Mononuclear cell (primary cell): ENCODE measurements around the gene SZT2. TPM values are rescaled to one million over a fixed set of nuclear protein-coding genes. Genes with fewer than 3 reads are reported as not detected.

Experiments
- H3K27me3 ChIP-seq: 2 replicates; pipeline ENCODE4 v1.6.0; 2011; ENCODE audit warnings: low read length, control low read depth; ENCODE audit not compliant: insufficient read depth
- H3K4me1 ChIP-seq: 2 replicates; pipeline ENCODE4 v1.5.1; 2011; ENCODE audit warnings: mild to moderate bottlenecking, low read length, control low read depth; ENCODE audit not compliant: insufficient read depth
- H3K4me3 ChIP-seq: 2 replicates; pipeline ENCODE4 v1.5.1; 2011; ENCODE audit warnings: mild to moderate bottlenecking, low read length, moderate library complexity
- H3K9me3 ChIP-seq: 2 replicates; pipeline ENCODE4 v1.5.1; 2011; ENCODE audit warnings: low read depth, mild to moderate bottlenecking, control low read depth, low read length
- total RNA-seq: library from RNA; depleted of rRNA; stranded (reverse); fragments of >200 nt; gene quantifications from one replicate; pipeline ENCODE4 v1.2.3, GENCODE V29; 2012

Gene SZT2
- total RNA-seq, 1 donor = 26.9 TPM

DNA sequence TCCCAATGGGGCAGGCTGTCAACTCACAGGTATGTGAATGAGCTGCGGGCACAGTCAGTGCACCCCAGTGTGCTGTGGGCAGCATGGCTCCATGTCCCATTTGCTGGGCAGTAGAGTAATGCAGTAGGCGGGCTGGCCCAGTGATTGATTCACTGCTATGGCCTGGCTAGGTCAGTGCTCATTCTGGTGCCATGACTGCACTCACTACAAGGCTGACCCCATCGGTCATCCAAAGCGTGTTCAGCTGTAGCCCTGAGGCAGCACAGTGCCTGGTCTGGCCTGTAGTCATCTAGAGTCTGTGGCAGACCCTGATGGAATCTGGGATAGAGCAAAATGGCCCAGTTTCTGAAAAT lies 56.7 kb downstream of the SZT2 start:
- no peak overlapping the region for H3K4me3 ChIP-seq
- H3K4me1 ChIP-seq = no peaks in the 10 kb centered on the region
- no peaks in the 10 kb centered on the region for H3K27me3 ChIP-seq
- H3K9me3 ChIP-seq = no peaks in the 10 kb centered on the region

DNA sequence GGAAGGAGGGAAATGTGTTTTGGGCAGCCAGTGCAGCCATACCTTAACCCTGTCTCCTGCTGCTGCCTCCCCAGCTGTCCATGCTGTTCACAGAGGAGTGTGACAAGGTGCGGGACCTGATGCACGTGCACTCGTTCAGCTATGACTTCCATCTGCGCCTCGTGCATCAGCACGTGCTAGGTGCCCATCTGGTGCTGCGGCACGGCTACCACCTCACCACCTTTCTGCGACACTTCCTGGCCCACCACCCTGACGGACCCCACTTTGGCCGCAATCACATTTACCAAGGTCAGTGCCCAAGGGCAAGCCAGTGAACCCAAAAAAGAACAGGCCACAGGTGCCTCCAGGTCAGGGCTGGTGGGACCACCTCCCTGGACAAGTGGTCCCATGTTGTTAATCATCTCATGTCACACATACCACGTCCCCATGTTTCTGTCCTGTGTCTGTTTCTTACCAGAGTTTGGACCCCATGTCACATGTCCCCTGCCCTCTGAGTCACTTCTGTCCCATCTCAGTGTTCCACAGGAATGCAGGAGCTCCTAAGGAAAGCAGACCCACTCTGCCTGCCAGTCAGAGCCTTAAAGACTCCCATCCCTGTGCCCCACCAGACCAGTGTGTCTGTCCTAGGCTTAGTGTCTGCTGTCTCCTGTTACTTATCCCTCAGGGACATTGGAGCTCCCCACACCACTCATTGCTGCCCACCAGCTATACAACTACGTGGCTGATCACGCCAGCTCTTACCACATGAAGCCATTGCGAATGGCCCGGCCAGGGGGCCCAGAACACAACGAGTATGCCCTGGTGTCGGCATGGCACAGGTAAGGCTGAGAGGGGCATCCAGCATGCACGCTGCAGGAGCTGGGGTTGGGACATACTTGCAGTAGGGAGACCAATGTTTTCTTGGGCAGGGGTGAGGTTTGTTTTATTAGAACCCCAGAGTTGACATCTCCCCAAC lies 57.5 kb downstream of the SZT2 start:
- H3K27me3 ChIP-seq = no peaks in the 10 kb centered on the region

DNA sequence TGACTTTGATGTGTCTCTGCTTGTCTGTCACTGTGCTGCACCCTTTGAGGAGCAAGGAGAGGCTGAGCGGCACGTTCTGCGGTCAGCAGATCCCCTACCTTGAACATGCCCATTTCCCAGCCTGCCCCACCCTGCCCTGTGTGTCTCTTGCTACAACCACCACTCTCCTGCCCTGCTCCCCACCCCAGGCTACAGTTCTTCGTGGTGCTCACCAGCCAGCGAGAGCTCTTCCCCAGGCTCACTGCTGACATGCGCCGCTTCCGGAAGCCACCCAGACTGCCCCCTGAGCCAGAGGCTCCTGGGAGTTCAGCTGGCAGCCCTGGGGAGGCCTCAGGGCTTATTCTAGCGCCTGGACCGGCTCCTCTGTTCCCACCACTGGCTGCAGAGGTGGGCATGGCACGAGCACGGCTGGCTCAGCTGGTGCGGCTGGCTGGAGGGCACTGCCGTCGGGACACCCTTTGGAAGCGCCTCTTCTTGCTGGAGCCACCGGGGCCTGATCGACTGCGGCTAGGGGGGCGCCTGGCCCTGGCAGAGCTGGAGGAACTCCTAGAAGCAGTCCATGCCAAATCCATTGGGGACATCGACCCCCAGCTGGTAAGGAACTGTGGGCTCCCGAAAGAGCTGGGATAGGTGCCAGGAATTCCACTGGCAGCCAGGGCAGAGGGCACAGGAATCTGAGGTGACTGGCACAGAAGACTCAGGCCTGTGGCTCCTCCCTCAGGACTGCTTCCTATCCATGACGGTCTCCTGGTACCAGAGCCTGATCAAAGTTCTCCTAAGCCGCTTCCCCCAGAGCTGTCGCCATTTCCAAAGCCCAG lies 58.4 kb downstream of the SZT2 start:
- Histone ChIP-seq H3K4me3 (no peak overlapping the region), H3K9me3 (no peaks in the 10 kb centered on the region), H3K27me3 (no peaks in the 10 kb centered on the region), H3K4me1 (peaks cover 4% of the 10 kb centered on the region)

More for the DNA sequence above, 57.5 kb downstream of the SZT2 start:
- Histone ChIP-seq H3K9me3 (no peaks in the 10 kb centered on the region), H3K4me3 (no peak overlapping the region), H3K4me1 (no peaks in the 10 kb centered on the region)

DNA sequence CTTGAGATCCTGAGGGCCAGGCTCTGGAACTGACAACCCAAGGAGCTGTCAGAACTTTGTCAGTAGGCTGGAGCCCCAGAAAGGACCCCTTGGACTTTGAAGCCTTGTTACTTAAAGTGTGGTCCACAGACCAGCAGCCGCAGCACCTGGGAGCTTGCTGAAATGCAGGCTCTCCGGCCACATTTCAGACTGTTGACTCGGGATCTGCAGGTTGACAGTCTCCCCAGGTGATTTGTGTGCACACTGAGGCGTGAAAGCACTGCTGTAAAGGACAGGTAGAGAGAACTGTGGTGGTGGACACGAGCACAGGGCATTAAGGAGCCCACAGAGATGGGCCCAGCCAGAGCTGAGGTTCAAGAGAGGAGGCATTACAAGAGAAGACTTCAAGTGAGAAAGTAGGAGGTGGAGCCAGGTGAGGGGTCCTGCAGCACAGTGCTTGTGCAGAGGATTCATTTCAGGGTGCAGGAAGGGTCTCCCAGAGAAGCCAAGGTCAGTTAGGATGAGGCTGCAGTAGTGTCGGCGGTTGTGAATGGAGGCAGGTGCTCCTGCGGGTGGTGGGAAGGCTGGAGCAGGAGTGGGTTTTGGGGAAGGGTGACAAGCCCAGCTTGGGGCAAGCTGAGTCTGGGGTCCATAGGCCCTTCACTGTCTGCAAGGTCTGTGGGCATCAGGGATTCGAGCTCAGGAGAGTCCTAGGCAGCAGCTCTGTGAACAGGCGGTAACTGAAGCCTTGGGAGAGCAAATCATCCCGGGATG lies 59.4 kb downstream of the SZT2 start:
- peaks cover 9% of the 10 kb centered on the region for H3K4me1 ChIP-seq
- H3K27me3 ChIP-seq = no peaks in the 10 kb centered on the region
- no peak overlapping the region for H3K4me3 ChIP-seq
- no peaks in the 10 kb centered on the region for H3K9me3 ChIP-seq

DNA sequence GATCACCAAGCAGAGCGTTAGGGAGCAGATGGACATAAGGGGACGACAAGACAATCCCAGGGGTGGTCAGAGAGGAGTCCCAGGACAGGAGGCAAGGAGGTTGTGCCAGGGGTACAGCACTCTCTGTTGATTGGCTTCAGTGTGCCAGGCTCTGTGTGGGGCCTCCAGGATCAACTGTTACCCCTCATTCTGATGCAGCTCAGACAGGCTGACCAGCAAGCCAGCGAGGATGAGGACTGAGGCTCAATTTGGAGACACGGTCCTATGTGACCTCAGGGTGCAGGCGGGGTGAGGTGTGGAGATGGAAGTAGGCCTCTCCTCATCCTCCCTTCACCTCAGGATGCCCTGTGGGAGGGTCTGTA lies 60.0 kb downstream of the SZT2 start:
- H3K9me3 ChIP-seq = no peaks in the 10 kb centered on the region
- H3K27me3 ChIP-seq = no peaks in the 10 kb centered on the region
- no peak overlapping the region for H3K4me3 ChIP-seq
- peaks cover 14% of the 10 kb centered on the region for H3K4me1 ChIP-seq

DNA sequence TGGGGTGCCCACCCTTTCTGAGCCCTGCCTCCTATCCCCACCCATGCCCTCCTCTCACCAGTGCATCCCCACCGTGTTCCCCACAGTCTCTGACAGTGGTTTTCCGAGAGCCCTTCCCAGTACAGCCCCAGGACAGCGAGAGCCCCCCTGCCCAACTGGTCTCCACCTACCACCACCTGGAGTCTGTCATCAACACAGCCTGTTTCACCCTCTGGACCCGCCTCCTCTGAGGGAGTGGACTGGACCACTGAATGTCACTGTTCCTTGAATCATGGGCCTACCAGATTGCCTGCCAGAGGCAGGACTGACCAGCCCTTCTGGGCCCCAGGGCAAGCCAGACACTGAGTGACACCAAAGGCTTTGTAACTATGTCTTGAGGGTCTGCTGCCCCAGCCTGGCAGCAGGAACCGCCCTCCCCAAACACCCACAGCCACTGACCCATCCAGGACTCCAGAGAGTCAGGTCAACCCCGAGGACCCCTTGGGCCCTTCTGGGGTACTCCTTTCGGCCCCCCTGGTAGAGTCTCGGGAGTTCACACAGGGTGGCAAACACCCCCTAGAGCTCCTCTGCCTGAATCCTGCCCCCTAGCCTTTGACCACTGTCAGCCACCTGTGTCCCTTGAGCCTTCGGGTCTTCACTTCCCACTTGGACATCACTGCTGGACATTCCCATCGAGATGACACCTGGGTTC lies 60.7 kb downstream of the SZT2 start:
- Histone ChIP-seq H3K9me3 (no peaks in the 10 kb centered on the region), H3K27me3 (peaks cover 3% of the 10 kb centered on the region), H3K4me3 (no peak overlapping the region), H3K4me1 (peaks cover 16% of the 10 kb centered on the region)

DNA sequence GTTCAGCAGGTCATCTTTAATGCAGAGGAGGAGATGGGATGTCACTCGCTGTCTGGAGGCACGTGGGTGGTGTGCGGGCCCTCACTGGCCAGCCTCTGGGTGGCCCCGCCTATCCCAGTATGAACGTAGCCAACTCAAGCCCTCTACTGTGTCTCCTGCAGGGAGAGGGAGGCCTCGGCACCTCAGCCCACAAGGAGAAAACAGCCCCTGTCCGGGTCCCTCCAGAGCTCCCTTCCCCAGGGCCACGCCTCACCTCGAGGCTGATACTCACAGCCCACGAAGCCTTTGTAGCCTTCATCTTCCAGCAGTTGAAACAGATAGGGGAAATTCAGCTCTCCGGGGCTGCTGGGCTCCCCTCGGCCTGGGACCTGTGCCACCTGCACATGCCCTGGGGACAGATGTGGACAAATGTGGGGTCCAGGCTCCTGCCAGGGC lies 61.5 kb downstream of the SZT2 start:
- H3K9me3 ChIP-seq = no peaks in the 10 kb centered on the region
- H3K4me1 ChIP-seq = peaks cover 16% of the 10 kb centered on the region
- H3K4me3 ChIP-seq = no peak overlapping the region
- H3K27me3 ChIP-seq = peaks cover 6% of the 10 kb centered on the region

DNA sequence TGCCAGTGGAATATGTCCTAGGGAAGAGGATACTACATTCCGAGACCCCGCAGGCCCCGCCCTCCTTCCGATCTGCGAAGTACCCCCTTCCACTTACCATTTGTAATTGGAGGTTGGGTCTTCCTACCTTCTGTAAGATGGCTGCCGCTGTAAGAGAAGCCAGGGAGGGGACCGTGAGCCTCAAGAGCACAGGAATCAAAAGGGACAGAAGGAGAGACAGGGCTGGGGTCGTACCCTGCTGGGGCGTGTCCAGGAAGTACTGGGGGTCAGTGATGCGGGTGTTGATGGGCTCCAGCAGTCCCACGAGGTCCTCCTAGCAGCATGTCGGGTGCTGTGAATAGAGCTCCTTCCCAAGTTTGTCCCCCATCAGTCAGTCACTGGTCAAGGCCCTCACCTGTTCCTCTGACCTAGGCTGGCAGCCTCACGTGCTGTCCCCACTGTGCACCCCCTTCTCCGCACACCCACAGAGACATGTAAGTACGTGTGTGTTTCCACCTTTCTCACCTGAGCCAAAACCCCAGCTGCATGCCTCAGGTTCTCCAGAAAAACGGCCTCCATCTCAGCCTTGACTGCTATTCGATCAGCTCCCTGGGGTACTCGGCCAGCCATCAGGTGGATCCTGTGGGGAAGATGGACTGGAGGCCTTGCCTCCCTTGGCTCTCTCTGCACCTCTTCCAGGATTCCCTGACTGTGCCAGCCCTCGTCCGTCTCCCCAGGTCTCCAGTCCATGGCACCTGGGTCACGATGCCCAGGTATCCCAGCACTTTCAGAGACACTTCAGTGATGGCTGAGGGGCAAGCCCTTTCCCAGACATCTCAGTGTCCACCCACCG lies 62.2 kb downstream of the SZT2 start:
- Histone ChIP-seq H3K4me1 (peaks cover 16% of the 10 kb centered on the region), H3K4me3 (no peak overlapping the region), H3K9me3 (no peaks in the 10 kb centered on the region), H3K27me3 (peaks cover 6% of the 10 kb centered on the region)

DNA sequence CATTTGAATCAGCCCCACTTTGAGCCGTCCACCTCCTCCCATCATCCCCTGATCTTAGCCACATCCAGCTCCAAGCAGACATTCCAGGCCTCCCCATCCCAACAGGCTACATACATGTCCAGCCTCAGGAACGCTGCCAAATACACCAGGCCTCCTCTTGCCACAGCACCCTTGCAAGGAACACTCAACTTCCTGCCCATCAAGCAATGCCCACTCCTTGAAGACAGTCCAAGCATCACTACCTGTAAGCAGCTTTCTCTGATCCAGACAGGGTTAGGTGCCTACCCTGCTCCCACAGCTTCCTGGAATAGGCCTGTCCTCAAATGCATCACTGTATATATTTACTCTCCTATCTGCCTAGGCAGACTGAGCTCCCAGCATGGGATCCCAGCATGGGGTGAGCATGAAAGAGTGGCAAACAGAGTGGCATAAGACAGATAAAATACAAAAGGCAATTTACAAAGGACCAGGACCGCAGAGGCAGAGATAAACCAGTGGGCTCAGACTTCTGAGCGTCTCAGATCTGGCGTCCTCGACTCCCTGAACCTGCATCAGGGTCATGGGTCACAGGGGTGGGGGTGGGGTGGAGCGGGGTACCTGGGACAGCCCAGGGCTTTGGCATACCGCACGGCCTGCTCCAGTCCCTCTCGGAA lies 63.2 kb downstream of the SZT2 start:
- H3K4me3 ChIP-seq = no peak overlapping the region
- H3K9me3 ChIP-seq = no peaks in the 10 kb centered on the region
- peaks cover 16% of the 10 kb centered on the region for H3K4me1 ChIP-seq

DNA sequence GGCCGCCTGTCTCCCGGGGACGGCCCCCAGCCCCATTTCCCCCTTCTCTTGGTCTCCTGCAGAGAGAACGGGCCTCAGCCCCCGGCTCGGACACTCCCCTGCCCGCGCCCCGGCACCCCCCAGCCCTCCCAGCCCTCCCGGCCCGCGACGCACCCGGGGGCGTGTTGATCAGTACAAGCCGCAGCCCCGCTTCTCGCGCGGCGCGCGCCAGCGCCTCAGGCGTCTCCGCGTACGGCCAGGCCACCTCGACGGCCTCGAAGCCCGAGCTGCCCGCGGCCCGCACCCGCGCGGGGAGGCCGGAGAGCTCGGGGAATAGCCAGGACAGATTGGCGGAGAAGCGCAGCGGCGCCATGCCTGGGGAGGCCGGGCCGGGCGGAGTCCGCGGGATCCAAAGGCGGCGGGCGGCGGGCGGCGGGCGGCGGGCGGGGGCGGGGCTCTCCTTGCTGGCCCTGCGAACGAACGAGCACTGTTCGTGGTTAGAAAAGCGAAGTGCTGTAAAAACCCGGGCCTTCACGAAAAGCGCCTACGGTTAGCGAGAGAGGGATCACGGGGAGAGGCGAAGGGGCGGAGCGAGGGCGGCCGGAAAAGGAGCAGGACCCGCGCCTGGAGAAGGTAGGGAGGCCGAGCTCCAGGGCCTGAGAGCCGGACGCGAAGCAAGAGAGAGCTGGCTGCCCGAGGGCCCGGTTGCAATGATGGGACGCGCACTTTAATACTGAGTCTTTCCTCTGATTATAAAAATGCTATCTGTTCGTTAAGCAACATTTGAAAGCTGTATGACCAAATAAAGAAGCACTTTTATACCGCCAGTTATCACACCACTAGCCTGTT lies 64.0 kb downstream of the SZT2 start, which contains the start of gene HYI:
HYI (minus strand) TSS at position 490 of the 828 bp plus-strand sequence; CDS start at position 352, 138 bp downstream.
- Histone ChIP-seq H3K4me3 (peak within 1 kb of the TSS; percentile 45), H3K4me1 (peaks cover 16% of the 10 kb centered on the region), H3K27me3 (peaks cover 6% of the 10 kb centered on the region), H3K9me3 (no peaks in the 10 kb centered on the region)

More for the DNA sequence above, 63.2 kb downstream of the SZT2 start:
- H3K27me3 ChIP-seq = peaks cover 6% of the 10 kb centered on the region

DNA sequence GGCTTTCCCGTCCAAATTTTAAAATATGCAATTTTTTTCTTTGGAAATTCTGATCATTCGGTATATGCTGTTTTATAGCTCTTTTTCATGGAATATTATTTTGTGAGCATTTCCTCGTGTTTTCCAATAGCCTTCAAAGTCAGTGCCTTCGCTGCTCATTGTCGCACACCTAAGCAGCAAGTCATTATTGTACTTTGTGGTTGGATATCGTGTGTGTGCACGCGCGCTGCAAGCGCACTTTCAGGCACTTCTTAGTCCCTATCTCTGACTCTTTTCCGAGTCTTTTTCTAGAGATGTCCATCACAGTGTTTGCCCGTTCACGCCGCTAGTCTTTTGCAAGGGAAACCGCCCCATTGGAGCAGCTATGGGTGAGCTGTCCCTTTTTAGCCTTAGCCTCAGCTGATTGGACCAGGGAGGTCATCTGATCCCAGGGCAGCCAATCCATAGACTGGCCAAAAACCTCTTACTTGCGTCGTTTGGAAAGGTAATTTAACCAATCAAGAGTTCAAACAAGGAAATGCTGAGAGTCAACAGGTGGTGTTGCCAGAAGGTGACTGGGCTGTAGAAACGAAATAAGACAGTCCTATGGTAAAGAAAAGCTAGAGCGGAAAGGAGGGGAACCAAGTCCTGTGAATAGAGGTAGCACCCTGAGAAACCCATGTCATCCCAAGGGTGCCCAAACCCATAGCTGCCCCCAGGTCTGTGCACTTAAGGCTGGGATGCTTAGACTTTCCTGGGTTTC lies 64.7 kb downstream of the SZT2 start:
- peaks cover 6% of the 10 kb centered on the region for H3K27me3 ChIP-seq
- peak overlapping the region; percentile 45 for H3K4me3 ChIP-seq
- H3K4me1 ChIP-seq = peaks cover 16% of the 10 kb centered on the region
- H3K9me3 ChIP-seq = no peaks in the 10 kb centered on the region

DNA sequence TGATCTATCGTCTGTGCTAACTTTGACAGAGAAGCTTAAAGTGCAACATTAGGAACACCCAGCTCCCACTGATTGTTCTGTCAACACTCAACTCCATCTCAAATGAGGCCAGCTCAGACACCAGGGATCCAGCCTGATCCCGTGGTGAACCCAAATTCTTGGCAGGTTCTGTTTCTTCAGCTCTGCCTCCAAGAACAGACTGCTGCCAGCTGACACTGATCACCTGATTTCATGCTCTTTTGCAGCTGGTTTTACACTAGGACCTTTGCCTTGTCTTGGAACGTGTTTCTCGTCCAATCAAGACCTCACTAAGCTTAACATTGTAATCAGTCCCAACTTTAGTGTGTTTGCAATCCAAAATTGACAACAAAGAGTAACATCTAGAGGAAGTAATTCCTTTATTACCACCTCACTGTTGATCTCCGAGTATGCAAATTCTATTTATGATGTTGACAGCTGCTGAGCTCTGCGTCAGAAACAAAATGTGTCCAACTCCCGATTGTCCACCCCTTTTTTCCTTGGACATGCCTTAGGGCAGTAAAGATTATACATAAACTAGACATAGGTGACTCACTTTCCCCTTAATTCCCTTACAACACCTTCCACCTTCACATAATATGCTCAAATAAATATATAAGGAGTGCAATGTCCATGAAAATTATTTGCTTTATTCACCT lies 65.7 kb downstream of the SZT2 start:
- H3K9me3 ChIP-seq = no peaks in the 10 kb centered on the region
- H3K4me1 ChIP-seq = peaks cover 16% of the 10 kb centered on the region
- H3K27me3 ChIP-seq = peaks cover 6% of the 10 kb centered on the region
- no peak overlapping the region for H3K4me3 ChIP-seq
